Measurements from ENCODE around the gene ADAMTSL5.

DNA sequence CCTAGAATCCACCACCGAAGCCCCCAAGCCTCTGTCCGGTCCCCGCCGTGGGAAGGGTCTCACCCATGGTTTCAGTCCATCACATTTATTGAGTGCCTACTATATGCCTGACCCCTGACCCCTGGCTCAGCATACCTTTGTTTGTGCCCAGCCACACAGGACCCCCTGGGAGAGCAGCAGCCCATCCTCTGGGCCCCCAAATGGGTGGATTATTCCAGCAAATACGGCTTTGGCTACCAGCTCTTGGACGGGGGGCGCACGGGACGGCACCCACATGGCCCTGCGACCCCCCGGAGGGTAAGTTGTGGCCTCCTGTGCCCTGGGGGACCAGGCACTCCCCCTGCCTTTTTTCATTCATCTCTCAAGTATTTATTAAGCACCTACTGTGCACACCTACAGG lies 18.8 kb upstream of the ADAMTSL5 start:
- TF ChIP-seq CTCF (IDR thresholded peaks at IDR 0.05; ENCODE audit: insufficient read depth, low read length, poor library complexity, severe bottlenecking), result no peak
- no peak for TF ChIP-seq EZH2phosphoT487 (conservative IDR thresholded peaks at IDR 0.05; ENCODE audit: low read length)

Measured in SU-DHL-6 (cell line).